Testis (tissue), 3 donors: ENCODE data around the gene PEX14. TPM values are rescaled to one million over a fixed set of nuclear protein-coding genes. Genes with fewer than 3 reads are reported as not detected.

ENCODE experiments used
- DNase-seq: peaks from one replicate; pipeline ENCODE4 v3.0.0-alpha.2; 2019
- H3K27ac ChIP-seq, 2 donors: fragments of 200-600 bp; sonication (generic); one replicate each; pipeline ENCODE4 v1.5.1; 2019
- H3K27me3 ChIP-seq: fragments of 200-600 bp; sonication (generic); one replicate; pipeline ENCODE4 v1.5.1; 2019
- H3K36me3 ChIP-seq: fragments of 200-600 bp; sonication (generic); one replicate; pipeline ENCODE4 v1.5.1; 2017; ENCODE audit warnings: low read depth; ENCODE audit errors: missing control alignments
- H3K4me1 ChIP-seq: fragments of 200-600 bp; sonication (generic); one replicate; pipeline ENCODE4 v1.5.1; 2019
- H3K4me3 ChIP-seq, 2 donors: fragments of 200-600 bp; sonication (generic); one replicate each; pipeline ENCODE4 v1.5.1; 2017 to 2019
- H3K9me3 ChIP-seq: fragments of 200-600 bp; sonication (generic); one replicate; pipeline ENCODE4 v1.5.1; 2017
- POLR2A ChIP-seq: fragments of 450-650 bp; IDR thresholded peaks from one replicate; pipeline ENCODE4 v1.6.1; 2017; ENCODE audit warnings: antibody characterized with exemption, mild to moderate bottlenecking, moderate library complexity
- WGBS, 2 donors: methylation state at CpG; one replicate each; pipeline ENCODE4 v1.1.5; 2018; 5-methylcytosine and 5-hydroxymethylcytosine counted together
- intact Hi-C: fragments of 100-400 bp; cut with DNase I; formaldehyde crosslinking; loops from one replicate; pipeline ENCODE4 v1.15.1; 2023; ENCODE audit warnings: low total_unique reads
- polyA plus RNA-seq: library from polyadenylated mRNA; stranded (reverse); fragments of 350-450 nt; fragmentation: Illumina TruSeq; extraction: RNeasy Lipid Tissue Mini Kit (QIAGEN cat#74804); gene quantifications from one replicate; pipeline ENCODE4 v1.2.3, GENCODE V29; 2014; ENCODE audit warnings: low read depth, low replicate concordance; ENCODE audit not compliant: insufficient read depth
- total RNA-seq, 2 donors: library from RNA; depleted of rRNA; stranded (reverse); fragments of >200 nt; gene quantifications; one replicate each; pipeline ENCODE4 v1.2.3, GENCODE V29; 2016
- TF ChIP-seq, protein P1 (sequence below), 3 experiments: fragments of 450-650 bp in 2 of 3; fragments of 200-600 bp in 1 of 3; sonication (generic) in 1 of 3; IDR thresholded peaks; one replicate each; pipeline ENCODE4 v1.5.1; 2016 to 2019; ENCODE audit warnings: antibody characterized with exemption in 3 of 3, mild to moderate bottlenecking in 2 of 3, moderate library complexity in 1 of 3

PEX14 gene
- total and polyA plus RNA-seq, 3 donors from 2014 or later, result 28.6 to 39.8 (median 30.3) TPM

DNA sequence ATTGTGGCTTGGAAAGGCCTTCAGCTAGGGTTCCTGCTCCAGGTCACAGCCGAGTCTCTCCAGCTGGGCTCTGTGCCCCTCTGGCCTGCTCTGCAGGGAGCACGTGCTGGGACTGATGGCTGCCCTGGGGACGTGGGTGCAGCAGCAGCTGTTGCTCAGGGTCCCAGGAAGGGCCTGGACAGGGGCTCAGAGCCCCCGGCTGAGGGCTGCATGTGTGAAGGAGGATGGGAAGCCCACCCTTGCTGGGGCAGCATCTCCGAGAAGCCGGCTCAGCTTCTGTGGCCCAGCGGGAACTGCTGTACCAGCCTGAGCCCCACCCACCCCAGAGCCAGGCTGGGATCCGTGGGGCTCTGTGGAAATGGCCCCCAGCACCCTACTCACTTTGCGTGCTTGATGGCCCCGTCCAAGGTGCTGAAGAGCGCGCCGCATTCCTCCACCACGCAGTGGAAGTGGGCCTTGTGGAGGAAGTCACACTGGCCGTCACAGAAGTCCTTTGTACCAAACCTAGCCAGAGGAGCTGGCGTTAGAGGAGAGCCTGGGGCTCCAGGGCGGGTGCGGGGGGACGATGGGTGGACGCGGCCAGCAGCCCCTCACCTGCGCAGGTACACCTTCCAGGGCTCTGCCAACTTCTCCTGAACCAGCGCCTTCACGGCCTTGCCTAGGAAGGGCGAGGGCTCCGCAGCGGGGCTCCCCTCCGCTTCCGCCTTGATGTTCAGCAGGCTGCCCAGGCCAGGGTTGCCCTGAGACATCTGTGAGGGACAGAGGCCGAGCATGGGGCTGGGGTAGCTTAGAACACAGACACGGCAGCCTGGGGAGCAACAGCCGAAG, 174.2 kb downstream of the PEX14 start:
- 83 to 88% methylated on average over 23 to 30 of the region's 32 CpGs for WGBS, 2 donors
- H3K9me3 ChIP-seq, result no peaks in the 10 kb centered on the region
- intact Hi-C loops, result no loop called here
- DNase-seq, result no peak
- H3K4me3 ChIP-seq, result no peak overlapping the region
- H3K27me3 ChIP-seq, result no peaks in the 10 kb centered on the region
- no peaks in the 10 kb centered on the region for H3K36me3 ChIP-seq
- no peaks in the 10 kb centered on the region for H3K4me1 ChIP-seq
- TF ChIP-seq, protein P1, sequence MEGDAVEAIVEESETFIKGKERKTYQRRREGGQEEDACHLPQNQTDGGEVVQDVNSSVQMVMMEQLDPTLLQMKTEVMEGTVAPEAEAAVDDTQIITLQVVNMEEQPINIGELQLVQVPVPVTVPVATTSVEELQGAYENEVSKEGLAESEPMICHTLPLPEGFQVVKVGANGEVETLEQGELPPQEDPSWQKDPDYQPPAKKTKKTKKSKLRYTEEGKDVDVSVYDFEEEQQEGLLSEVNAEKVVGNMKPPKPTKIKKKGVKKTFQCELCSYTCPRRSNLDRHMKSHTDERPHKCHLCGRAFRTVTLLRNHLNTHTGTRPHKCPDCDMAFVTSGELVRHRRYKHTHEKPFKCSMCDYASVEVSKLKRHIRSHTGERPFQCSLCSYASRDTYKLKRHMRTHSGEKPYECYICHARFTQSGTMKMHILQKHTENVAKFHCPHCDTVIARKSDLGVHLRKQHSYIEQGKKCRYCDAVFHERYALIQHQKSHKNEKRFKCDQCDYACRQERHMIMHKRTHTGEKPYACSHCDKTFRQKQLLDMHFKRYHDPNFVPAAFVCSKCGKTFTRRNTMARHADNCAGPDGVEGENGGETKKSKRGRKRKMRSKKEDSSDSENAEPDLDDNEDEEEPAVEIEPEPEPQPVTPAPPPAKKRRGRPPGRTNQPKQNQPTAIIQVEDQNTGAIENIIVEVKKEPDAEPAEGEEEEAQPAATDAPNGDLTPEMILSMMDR (IDR thresholded peaks at IDR 0.05), result no peak
- no peak for TF ChIP-seq POLR2A
- no peak overlapping the region for H3K27ac ChIP-seq

DNA sequence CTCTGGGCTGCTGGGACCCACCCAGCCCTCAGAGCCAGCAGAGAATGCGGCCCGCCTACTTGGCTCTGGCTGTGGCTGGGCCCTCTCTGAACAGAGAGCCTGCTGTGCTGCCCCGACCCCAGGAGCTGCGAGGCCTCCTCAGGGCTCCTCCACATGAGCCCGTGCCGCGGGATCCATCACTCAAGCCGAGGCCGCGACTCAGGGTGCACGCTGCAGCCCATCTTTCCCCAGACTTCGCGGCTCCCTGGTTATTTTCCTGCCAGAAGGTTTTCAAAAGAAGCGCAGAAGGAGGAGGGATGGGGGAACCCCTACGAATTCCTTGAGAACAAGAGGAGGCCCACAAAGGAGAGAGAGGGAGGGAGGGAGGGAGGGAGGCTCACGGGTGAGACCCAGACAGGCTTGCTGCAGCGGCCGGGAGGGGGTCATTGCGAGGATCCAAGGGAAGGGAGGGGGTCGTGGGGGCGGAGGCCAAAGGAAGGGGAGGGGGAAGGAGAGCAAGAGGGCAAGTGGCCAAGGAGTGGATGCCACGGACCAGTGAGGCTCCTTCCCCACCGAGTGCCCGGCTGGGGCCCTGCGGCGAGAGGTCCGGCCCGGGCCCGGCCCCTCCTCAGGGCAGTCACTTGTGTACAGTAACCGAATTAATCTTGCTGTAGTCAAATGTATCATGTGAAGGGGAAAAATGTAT, 174.9 kb downstream of the PEX14 start:
- Histone ChIP-seq H3K27me3 (no peaks in the 10 kb centered on the region), H3K27ac (no peak overlapping the region), H3K4me3 (no peak overlapping the region), H3K4me1 (no peaks in the 10 kb centered on the region), H3K9me3 (no peaks in the 10 kb centered on the region), H3K36me3 (no peaks in the 10 kb centered on the region)
- intact Hi-C loops, result no loop called here
- no peak for DNase-seq
- 55 to 67% methylated on average over 20 to 30 of the region's 30 CpGs for whole genome bisulfite sequencing, 2 donors
- TF ChIP-seq POLR2A, result no peak
- TF ChIP-seq, protein P1 (IDR thresholded peaks at IDR 0.05), result no peak

DNA sequence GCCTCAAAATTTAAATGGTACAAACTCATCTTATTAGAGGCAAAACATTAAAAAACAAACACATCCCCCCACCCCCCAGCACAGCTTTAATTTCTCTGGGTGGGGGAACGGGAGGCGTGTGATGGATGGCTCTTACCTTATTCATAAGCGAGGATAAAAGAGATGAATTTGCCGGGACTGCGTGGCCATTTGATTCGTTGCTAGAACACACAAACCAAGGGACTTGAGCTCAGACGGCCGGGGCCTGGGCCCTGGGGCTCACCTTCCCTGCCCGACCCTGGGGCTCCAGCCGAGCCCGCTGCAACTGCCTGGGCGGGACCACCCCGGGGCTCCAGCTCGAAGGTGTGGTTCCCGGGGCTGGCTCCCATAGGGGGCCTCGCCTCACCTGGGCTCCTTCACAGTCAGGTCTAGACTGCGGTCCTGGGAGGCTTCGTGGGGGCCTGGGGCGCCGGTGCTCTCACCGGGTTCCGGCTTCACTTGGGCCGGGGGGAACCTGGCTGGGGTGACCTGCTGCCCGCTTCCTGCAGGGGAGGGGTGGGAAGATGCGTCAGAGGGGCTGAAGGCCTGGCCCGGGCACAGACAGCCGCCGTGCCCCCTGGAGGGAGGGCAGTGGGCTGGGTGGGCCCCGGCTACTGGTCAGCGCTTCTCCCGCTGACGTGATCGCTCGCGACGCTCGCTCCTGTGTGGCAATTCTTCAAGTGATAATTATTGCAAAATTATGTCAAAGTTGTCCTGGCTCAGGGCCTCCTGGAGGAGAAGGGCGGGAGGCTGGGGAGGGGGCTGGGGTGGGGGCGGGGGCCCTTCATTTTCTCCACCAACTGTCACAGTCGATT, 176.0 kb downstream of the PEX14 start:
- TF ChIP-seq, protein P1 (IDR thresholded peaks at IDR 0.05), result no peak
- no peak for TF ChIP-seq POLR2A
- Histone ChIP-seq H3K4me1 (no peaks in the 10 kb centered on the region), H3K9me3 (no peaks in the 10 kb centered on the region), H3K36me3 (no peaks in the 10 kb centered on the region), H3K27me3 (no peaks in the 10 kb centered on the region), H3K27ac (no peak overlapping the region), H3K4me3 (no peak overlapping the region)
- 82 to 83% methylated on average over 25 to 40 of the region's 40 CpGs for WGBS, 2 donors
- intact Hi-C loops, result no loop called here
- no peak for DNase-seq

DNA sequence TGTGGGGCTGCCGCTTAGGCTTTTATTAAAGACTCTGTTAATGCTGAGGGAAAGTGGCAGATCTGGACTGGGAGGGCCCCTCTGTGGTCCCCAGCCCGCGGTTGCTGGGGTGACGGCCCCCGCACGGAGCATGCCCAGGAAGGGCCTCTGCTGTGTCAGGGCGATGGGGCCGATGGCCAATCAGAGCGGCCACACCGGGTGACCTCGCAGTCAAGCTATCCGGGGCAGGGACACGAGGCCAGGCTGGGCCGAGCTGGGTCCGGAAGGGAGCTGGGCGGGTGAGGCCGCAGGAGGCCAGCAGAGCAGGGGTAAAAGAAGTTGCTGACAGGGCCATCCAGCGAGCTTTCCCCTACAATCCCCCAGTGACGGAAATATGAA, 176.6 kb downstream of the PEX14 start:
- no peaks in the 10 kb centered on the region for H3K36me3 ChIP-seq
- TF ChIP-seq, protein P1 (IDR thresholded peaks at IDR 0.05), result no peak
- no peak for TF ChIP-seq POLR2A
- H3K27ac ChIP-seq, result no peak overlapping the region
- H3K4me1 ChIP-seq, result no peaks in the 10 kb centered on the region
- WGBS, 2 donors, result 71 to 81% methylated on average over 13 to 19 of the region's 19 CpGs
- H3K4me3 ChIP-seq, result no peak overlapping the region
- no peaks in the 10 kb centered on the region for H3K9me3 ChIP-seq
- intact Hi-C loops, result no loop called here
- no peaks in the 10 kb centered on the region for H3K27me3 ChIP-seq
- DNase-seq, result no peak
